Testis (tissue), 5 donors: ENCODE measurements around the gene HBB. TPM values are rescaled to one million over a fixed set of nuclear protein-coding genes. Genes with fewer than 3 reads are reported as not detected.

ENCODE experiments used
- DNase-seq: peaks from one replicate; pipeline ENCODE4 v3.0.0-alpha.2; 2019
- H3K27ac ChIP-seq, 2 donors: fragments of 200-600 bp; sonication (generic); one replicate each; pipeline ENCODE4 v1.5.1; 2019
- H3K27me3 ChIP-seq: fragments of 200-600 bp; sonication (generic); one replicate; pipeline ENCODE4 v1.5.1; 2019
- H3K36me3 ChIP-seq: fragments of 200-600 bp; sonication (generic); one replicate; pipeline ENCODE4 v1.5.1; 2017; ENCODE audit warnings: low read depth; ENCODE audit errors: missing control alignments
- H3K4me1 ChIP-seq: fragments of 200-600 bp; sonication (generic); one replicate; pipeline ENCODE4 v1.5.1; 2019
- H3K4me3 ChIP-seq, 2 donors: fragments of 200-600 bp; sonication (generic); one replicate each; pipeline ENCODE4 v1.5.1; 2017 to 2019
- H3K9me3 ChIP-seq: fragments of 200-600 bp; sonication (generic); one replicate; pipeline ENCODE4 v1.5.1; 2017
- POLR2A ChIP-seq: fragments of 450-650 bp; IDR thresholded peaks from one replicate; pipeline ENCODE4 v1.6.1; 2017; ENCODE audit warnings: antibody characterized with exemption, mild to moderate bottlenecking, moderate library complexity
- WGBS, 2 donors: methylation state at CpG; one replicate each; pipeline ENCODE4 v1.1.5; 2018; 5-methylcytosine and 5-hydroxymethylcytosine counted together
- intact Hi-C: fragments of 100-400 bp; cut with DNase I; formaldehyde crosslinking; loops from one replicate; pipeline ENCODE4 v1.15.1; 2023; ENCODE audit warnings: low total_unique reads
- long read RNA-seq, 2 donors: transcript quantifications; one replicate each; lab custom pipeline, GENCODE V29; 2026
- polyA plus RNA-seq: library from polyadenylated mRNA; stranded (reverse); fragments of 350-450 nt; fragmentation: Illumina TruSeq; extraction: RNeasy Lipid Tissue Mini Kit (QIAGEN cat#74804); gene quantifications from one replicate; pipeline ENCODE4 v1.2.3, GENCODE V29; 2014; ENCODE audit warnings: low read depth, low replicate concordance; ENCODE audit not compliant: insufficient read depth
- total RNA-seq, 2 donors: library from RNA; depleted of rRNA; stranded (reverse); fragments of >200 nt; gene quantifications; one replicate each; pipeline ENCODE4 v1.2.3, GENCODE V29; 2016
- TF ChIP-seq, protein P1 (sequence below), 3 experiments: fragments of 450-650 bp in 2 of 3; fragments of 200-600 bp in 1 of 3; sonication (generic) in 1 of 3; IDR thresholded peaks; one replicate each; pipeline ENCODE4 v1.5.1; 2016 to 2019; ENCODE audit warnings: antibody characterized with exemption in 3 of 3, mild to moderate bottlenecking in 2 of 3, moderate library complexity in 1 of 3

The HBB gene
- total RNA-seq (10 to 100 TPM in 1 of 2 donors, not detected in 1; 11.8 TPM), polyA plus RNA-seq (55.6 TPM)
- long read RNA-seq, donor 1, transcript HBB-203 (2 exons, 319 nt): minor isoform, 5 of 29 reads
- long read RNA-seq, donor 1, transcript HBB-201 (3 exons, 628 nt): major isoform, 24 of 29 reads
- long read RNA-seq, donor 1, partial matches to known transcripts: 0 of 29 reads
- long read RNA-seq, donor 1, other reads (novel, unspliced or antisense): 0 of 29 reads
- long read RNA-seq, donor 2, transcript HBB-201 (3 exons, 628 nt): major isoform, 44 of 52 reads
- long read RNA-seq, donor 2, transcript HBB-203 (2 exons, 319 nt): minor isoform, 8 of 52 reads
- long read RNA-seq, donor 2, partial matches to known transcripts: 0 of 52 reads
- long read RNA-seq, donor 2, other reads (novel, unspliced or antisense): 0 of 52 reads

- Histone ChIP-seq H3K27ac (no peak within 1 kb of the TSS), H3K4me3 (no peak within 1 kb of the TSS), H3K36me3 (no peaks in the 10 kb centered on the region), H3K4me1 (no peaks in the 10 kb centered on the region), H3K9me3 (no peaks in the 10 kb centered on the region), H3K27me3 (no peaks in the 10 kb centered on the region)
- intact Hi-C loops: no loop called here
- no peak for DNase-seq
- TF ChIP-seq, protein P1, sequence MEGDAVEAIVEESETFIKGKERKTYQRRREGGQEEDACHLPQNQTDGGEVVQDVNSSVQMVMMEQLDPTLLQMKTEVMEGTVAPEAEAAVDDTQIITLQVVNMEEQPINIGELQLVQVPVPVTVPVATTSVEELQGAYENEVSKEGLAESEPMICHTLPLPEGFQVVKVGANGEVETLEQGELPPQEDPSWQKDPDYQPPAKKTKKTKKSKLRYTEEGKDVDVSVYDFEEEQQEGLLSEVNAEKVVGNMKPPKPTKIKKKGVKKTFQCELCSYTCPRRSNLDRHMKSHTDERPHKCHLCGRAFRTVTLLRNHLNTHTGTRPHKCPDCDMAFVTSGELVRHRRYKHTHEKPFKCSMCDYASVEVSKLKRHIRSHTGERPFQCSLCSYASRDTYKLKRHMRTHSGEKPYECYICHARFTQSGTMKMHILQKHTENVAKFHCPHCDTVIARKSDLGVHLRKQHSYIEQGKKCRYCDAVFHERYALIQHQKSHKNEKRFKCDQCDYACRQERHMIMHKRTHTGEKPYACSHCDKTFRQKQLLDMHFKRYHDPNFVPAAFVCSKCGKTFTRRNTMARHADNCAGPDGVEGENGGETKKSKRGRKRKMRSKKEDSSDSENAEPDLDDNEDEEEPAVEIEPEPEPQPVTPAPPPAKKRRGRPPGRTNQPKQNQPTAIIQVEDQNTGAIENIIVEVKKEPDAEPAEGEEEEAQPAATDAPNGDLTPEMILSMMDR (IDR thresholded peaks at IDR 0.05): no peak
- no peak for TF ChIP-seq POLR2A
- WGBS, 2 donors: 89 to 90% methylated on average over 3 of the region's 3 CpGs
Observed at GRCh38 chr11:5226732-5227310, at the start of gene HBB. Gene HBB (minus strand): TSS chr11:5227071. CDS start chr11:5227021, 50 bp downstream.

GRCh38 chr11:5275369-5276110 is 48.7 kb upstream of the HBB start:
- 71 to 80% methylated on average over 6 of the region's 6 CpGs for WGBS, 2 donors
- no peaks in the 10 kb centered on the region for H3K27me3 ChIP-seq
- H3K36me3 ChIP-seq: no peaks in the 10 kb centered on the region
- TF ChIP-seq, protein P1 (IDR thresholded peaks at IDR 0.05): no peak
- no peak for TF ChIP-seq POLR2A
- H3K4me1 ChIP-seq: no peaks in the 10 kb centered on the region
- H3K4me3 ChIP-seq: no peak overlapping the region
- no peak overlapping the region for H3K27ac ChIP-seq
- intact Hi-C loops: no loop called here
- DNase-seq: no peak
- no peaks in the 10 kb centered on the region for H3K9me3 ChIP-seq

DNA sequence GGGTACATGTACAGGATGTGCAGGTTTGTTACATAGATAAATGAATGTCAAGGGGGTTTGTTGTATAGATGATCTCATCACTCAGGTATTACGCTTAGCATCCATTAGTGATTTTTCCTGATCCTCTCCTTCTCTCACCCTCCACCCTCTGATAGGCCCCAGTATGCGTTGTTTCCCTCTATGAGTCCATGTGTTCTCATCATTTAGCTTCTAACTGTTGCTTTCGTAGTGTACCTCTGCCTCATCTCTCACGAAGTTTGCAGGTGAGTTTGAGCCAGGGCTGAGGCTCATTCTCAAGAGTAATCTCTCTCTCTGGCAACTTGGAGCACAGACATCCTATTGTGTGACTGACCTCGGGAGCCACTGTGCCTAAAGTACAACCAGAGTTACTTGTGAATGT is 47.5 kb upstream of the HBB start:
- 67 to 81% methylated on average over 5 of the region's 5 CpGs for WGBS, 2 donors
- intact Hi-C loops: no loop called here
- Histone ChIP-seq H3K27me3 (no peaks in the 10 kb centered on the region), H3K4me1 (no peaks in the 10 kb centered on the region), H3K4me3 (no peak overlapping the region), H3K9me3 (no peaks in the 10 kb centered on the region), H3K36me3 (no peaks in the 10 kb centered on the region), H3K27ac (no peak overlapping the region)
- DNase-seq: no peak
- TF ChIP-seq POLR2A: no peak

- Histone ChIP-seq H3K9me3 (no peaks in the 10 kb centered on the region), H3K27ac (no peak overlapping the region), H3K4me3 (no peak overlapping the region), H3K27me3 (no peaks in the 10 kb centered on the region), H3K4me1 (no peaks in the 10 kb centered on the region), H3K36me3 (no peaks in the 10 kb centered on the region)
- intact Hi-C loops: no loop called here
- 71 to 80% methylated on average over 4 of the region's 4 CpGs for WGBS, 2 donors
- TF ChIP-seq POLR2A: no peak
- TF ChIP-seq, protein P1 (IDR thresholded peaks at IDR 0.05): no peak
- no peak for DNase-seq
Observed at GRCh38 chr11:5272395-5273017, 45.6 kb upstream of the HBB start.

DNA sequence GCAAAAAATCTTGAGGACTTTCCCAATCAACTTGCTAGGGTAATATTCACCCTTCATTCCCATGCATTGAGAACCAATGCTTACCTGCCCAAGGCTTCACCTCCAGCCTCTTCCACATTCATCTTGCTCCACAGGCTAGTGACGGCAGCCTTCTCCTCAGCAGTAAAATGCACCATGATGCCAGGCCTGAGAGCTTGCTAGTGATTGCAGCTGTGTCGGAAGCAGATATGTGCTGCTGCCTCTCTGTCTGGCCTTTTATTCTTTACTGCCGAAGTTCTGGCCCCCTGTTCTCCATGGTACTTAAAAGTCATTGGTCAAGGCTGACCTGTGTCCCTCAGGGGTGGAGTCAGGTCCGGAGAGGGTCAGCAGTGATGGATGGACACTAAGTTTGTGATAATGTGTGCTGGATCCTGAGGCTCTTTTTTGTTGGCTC is 42.9 kb upstream of the HBB start, which contains the start of gene HBE1:
Gene HBE1 (minus strand): TSS at position 231 of the 433 bp plus-strand sequence. CDS start 55 bp downstream, at position 176.
- Histone ChIP-seq H3K4me1 (no peaks in the 10 kb centered on the region), H3K4me3 (no peak within 1 kb of the TSS), H3K36me3 (no peaks in the 10 kb centered on the region), H3K27ac (no peak within 1 kb of the TSS), H3K27me3 (no peaks in the 10 kb centered on the region), H3K9me3 (no peaks in the 10 kb centered on the region)
- no peak for DNase-seq
- intact Hi-C loops: no loop called here
- 51 to 74% methylated on average over 4 of the region's 4 CpGs for WGBS, 2 donors
- no peak for TF ChIP-seq POLR2A
- TF ChIP-seq, protein P1 (IDR thresholded peaks at IDR 0.05): no peak
